Thyroid gland (tissue), 4 donors: ENCODE results near the gene SNCAIP.

Source experiments
- POLR2A ChIP-seq, 2 donors: fragments of 450-650 bp; IDR thresholded peaks; one replicate each; pipeline ENCODE4 v1.6.1; 2017; ENCODE audit warnings: antibody characterized with exemption in 2 of 2, mild to moderate bottlenecking in 2 of 2, moderate library complexity in 1 of 2
- TF ChIP-seq, protein P1 (sequence below), 6 experiments: fragments of 200-600 bp in 3 of 6; fragments of 450-650 bp in 3 of 6; sonication (generic) in 3 of 6; IDR thresholded peaks; one replicate each; pipeline ENCODE4 v1.5.1; 2016 to 2019; ENCODE audit warnings: antibody characterized with exemption in 6 of 6, mild to moderate bottlenecking in 2 of 6, inconsistent platforms in 1 of 6, moderate library complexity in 1 of 6

GRCh38 chr5:122306461-122306860 lies 5.6 kb upstream of the SNCAIP start:
- TF ChIP-seq, protein P1, sequence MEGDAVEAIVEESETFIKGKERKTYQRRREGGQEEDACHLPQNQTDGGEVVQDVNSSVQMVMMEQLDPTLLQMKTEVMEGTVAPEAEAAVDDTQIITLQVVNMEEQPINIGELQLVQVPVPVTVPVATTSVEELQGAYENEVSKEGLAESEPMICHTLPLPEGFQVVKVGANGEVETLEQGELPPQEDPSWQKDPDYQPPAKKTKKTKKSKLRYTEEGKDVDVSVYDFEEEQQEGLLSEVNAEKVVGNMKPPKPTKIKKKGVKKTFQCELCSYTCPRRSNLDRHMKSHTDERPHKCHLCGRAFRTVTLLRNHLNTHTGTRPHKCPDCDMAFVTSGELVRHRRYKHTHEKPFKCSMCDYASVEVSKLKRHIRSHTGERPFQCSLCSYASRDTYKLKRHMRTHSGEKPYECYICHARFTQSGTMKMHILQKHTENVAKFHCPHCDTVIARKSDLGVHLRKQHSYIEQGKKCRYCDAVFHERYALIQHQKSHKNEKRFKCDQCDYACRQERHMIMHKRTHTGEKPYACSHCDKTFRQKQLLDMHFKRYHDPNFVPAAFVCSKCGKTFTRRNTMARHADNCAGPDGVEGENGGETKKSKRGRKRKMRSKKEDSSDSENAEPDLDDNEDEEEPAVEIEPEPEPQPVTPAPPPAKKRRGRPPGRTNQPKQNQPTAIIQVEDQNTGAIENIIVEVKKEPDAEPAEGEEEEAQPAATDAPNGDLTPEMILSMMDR (IDR thresholded peaks at IDR 0.05), result no peak
- no peak for TF ChIP-seq POLR2A (IDR thresholded peaks at IDR 0.05)
